ENCODE measurements around the gene RBMS3.
"Not testable (repeated sequence)": the region's sequence is repeated elsewhere in the genome, so short reads cannot be mapped to it uniquely, and the experiment has no call there.

RBMS3 gene

DNA sequence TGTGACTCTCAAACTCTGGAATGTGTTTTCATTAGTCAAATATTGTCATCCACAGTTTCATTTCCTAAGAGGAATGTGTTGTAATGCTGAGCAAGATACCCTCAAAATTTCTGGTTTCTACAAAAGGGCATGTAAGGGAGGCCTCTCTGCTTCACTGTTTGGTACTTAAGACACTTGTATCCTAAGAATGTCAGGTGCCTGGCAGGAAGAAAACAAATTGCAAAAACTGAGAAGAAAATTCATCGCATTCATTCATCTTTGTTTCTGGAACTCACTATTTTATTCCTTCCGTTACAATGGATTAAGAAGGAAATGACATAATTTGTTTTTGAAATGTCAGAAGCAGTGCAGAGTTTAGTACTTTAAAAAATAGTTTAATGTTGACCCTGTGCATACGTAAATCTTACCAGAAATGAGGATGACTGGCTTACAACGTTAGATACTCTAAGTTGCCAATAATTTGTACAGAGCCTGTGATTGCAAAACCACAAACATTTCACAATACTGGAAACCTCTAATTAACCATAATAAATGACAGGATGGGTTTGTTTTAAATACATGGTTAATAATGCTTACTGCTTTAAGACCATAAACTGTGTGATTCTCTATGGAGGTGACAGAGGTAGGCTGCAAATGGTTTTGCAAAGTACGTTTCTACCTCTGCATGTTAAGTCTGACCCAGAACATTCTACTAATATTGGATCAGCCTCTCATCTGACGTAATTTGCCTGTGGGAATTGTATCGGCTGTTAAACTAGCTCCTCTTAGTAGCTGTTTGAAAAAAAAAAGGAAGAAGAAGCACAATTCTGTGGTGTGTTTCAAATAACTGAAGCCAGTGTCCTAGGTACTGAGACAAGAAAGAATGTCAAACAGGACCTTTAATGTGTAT lies 477.8 kb downstream of the RBMS3 start:
- DNase-seq: no peak

DNA sequence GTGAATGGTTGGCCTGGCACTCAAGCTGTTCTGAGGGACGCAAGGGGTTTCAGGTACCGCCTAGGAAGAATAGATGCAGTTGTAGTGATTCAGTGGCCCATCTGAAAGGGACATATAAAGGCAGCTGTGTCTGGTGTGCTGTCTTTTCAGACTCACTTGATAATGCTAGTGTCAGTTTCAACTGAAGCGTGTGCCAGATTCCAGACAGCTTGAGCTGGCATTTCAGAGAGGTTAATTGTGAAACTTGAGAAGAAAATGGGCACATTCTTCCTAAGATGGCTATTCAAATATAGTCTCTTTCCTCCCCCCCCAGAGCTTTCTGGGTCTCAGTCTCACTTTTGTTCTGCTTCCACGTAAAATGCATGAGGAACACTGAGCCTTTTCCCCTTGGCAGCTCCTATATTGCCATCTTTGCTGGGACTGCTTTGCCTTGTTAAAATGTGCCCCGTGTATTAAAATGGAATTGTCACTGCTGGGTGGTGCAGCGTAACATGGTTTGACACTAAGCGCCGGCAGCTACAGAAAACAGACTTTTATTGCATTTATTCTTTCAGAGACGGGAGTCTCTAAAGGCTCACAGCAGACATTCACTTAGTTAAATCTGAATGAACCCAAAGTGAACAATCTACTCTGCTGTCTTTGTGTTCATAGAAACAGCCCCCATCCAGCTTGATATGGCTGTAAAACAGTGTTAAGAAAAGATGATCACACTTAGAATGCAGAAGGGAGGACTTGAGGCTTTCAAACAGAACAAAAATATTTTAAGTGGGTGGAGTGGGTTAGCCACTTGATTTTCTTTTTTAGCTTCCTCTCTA lies 478.7 kb downstream of the RBMS3 start:
- DNase-seq: no peak

DNA sequence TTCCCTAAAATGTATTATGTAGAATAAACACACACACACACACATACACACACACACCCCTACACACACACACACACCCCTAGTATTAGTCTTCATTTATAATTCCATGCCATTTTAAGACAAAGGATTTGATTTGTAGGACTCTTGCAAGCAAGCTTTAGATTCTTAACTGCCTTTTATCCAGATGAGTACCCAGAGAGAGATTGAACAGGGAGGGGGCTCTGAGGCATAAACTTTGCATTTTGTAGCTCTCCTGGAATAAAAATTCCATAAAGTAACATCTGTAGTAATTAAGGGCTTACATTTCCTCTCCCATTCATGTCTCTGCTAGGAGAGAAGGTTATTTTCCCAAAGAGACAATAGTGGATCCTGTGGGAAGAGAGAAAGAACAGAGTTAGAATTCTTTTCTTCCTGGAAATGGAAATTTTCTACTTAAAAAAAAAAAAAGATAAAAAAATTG lies 479.4 kb downstream of the RBMS3 start:
- DNase-seq: no peak

DNA sequence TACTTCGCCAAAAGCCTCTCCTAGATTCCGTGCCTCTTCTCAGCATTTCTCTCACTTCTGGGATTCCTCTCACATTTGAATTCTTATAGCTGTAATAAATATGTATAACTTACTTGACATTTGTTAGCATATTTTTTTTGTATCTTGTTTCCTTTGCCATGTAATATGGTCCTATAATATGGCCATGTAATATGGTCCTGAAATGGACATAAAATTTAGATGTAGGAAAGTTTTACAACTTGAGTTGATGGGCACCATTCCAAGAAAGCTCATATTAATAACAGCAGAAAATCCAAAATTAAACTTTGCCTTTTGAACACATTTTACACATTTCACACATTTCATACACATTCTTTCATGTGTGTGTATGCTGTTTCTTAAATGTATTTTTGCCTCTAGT lies 480.6 kb downstream of the RBMS3 start:
- DNase-seq: no peak

DNA sequence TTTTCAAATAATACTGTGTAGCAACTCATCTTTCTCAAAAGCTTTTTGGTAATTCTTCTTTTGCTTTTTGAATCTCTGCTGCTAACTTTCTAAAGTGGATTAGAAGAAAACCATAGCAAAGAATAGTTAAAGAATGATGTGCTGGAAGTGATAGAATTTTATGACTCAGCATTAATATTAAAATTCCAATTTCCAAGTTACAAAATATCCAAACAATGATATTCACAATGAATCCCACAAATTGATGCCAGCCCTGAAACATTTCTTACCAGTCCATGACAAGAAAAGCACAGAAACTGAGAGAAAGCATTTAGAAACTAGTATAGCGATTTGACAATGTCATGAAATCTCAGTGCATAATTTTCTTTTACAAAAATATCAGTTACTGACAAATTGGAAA lies 482.2 kb downstream of the RBMS3 start:
- DNase-seq: no peak

DNA sequence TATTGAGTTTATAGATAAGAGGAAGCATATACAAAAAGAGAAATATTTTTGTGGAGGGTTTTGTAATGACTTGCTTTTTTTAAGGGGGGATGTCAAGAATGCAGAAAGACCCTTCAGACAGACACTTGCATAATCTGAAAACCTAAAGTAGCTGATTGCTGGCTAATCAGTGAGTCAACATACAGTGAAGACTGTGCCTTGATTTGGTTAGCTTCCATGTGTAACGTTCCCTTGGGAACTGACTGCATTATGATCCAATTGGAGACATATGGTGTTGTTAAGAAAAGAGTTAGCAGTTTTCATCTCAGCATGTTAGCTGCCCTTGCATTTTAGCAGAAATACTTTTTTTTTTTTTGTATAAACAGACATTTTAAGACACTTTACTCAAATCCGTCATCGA lies 483.2 kb downstream of the RBMS3 start:
- no peak for DNase-seq

DNA sequence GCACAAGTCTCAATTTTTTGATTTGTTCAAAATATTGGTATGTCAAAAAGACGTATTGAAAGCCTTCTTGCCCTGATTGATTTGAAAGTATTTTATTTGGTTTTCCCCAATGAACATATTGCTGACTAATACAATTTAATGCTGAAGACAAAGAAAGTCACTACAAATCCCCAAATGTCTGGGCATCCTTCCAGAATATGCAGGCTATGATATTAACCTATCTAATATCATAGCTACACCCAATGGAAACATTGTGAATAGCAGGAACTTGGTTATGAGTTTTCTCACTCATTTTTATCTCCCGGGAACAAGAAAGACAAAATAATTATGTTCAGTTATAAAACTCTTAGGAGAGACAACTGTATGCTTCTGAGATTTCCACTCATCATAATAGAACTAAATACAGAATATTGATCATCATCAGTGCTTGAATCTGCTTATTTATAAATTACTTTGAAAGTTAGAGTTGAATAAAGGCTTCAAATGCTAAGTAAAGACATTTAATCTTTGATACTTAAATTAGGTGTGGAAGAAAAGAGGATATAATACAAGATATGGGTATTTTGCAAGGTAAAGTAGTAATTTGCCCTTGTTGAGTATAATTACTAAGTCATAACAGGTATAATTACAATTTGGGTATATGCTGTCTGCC lies 483.9 kb downstream of the RBMS3 start:
- DNase-seq: no peak

DNA sequence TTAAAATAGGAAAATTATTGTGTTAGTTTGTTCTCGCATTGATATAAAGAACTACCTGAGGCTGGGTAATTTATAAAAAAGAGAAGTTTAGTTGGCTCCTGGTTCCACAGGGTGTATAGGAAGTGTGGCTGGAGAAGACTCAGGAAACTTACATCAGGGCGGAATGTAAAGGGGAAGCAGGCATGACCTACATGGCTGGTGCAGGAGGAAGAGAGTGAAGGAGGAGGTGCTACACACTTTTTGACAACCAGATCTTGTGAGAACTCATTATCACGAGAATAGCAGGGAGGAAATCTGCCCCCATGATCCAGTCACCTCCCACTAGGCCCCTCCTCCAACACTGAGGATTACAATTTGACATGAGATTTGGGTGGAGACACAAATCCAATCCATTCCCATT lies 490.7 kb downstream of the RBMS3 start:
- DNase-seq: no peak

DNA sequence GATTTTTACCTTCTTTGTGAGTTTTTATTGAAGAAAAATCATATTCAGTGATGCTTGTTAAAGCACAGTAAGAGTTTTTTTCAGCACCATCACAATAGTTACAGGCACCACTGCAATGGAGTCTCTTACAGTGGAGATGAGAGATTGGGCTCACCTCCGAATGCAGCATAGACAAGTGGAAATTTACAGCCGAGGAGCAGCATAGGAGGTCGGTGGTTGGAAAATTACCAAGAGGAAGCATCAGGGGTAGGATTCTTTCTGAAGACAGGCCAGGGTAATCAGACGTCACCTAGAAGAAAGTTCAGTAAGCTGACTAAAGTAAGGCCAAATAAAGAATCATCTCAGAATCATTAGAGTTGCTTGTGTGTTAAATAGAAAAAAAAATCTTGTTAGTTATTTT lies 491.6 kb downstream of the RBMS3 start:
- DNase-seq: no peak

DNA sequence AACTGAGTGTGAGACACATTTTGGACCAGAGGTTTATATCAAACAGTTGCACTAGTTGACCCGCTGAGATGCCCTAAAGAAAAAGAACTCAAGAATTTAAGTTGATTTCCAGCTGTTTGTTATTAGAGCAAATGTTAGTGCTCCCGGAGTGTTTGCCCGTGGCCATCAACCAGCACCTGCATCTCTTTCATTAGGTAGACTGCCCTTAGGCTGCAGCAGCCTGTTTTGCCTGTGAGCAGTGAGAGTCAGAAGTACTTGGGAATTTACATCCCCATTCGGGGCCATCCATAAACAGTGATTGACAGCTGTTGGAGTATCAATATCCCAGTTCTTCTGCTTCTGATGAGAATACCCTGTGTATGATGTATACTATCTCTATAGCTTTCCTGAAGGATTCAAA lies 492.6 kb downstream of the RBMS3 start:
- DNase-seq: no peak

DNA sequence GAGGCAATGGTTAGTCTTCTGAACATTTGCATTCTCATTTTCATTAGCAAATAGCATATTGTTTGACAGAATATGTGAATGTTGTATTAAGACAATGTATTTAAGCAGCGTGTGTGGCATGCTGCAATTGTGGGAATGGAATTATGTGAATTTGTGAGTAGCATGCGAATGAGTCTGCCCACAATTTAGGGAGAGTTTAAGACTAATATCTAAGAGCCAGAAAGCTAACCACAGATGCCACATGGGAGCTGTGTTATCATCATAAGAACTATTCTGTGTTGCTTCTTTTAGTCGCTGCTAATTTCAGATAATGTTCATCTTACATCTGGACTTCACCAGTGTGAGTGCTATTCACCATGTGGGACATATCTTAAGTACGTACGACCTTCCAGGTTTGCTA lies 494.5 kb downstream of the RBMS3 start:
- no peak for DNase-seq

DNA sequence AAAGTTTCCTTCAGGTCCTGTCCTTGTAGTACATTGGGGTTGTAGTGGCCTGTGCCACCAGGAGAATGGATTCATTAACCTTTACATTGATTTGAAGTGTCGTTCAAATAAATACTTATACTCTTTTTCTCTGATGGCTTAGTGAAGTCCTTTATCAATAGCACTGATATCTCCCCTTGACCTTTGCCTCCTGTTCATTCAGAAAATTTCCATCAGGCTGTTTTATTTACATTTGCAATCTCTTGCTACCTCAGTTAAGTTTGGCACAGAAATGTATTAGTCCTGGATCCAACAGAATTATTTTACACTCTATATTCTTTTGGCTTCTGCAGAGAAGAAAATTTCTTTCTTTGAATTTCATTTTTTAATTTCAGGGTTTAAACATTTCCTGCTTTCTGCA lies 497.0 kb downstream of the RBMS3 start:
- no peak for DNase-seq

DNA sequence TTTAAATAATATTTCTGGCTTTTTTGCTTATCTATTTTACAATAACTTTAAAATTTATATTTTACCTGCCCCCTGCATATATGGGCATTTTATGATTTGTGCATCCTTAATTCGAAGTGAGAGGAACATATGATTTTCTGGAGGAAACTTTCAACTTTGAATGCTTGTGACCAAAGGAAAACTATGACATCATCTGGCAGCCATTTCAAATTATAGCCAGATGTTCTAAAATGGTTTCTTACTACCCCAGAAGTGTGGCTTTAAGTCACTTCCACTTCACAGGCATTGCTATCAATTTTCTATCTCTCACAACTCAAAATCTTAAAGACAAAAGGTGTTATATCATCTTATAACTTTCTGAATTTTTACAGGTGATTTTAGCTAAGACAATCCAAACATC lies 508.8 kb downstream of the RBMS3 start:
- no peak for DNase-seq

DNA sequence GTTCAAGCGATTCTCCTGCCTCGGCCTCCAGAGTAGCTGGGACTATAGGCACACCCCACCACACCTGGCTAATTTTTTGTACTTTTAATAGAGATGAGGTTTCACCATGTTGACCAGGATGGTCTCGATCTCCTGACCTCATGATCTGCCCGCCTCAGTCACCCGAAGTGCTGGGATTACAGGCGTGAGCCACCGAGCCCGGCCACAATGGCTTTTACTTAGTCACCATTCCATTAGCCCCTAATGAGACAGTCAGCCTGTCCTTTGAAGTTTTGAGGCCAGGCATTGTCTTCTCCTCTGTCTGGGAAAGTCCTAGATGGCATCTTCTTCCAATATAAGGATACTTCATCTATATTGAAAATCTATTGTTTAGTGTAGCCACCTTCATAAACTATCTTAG lies 515.9 kb downstream of the RBMS3 start:
- no peak for DNase-seq

DNA sequence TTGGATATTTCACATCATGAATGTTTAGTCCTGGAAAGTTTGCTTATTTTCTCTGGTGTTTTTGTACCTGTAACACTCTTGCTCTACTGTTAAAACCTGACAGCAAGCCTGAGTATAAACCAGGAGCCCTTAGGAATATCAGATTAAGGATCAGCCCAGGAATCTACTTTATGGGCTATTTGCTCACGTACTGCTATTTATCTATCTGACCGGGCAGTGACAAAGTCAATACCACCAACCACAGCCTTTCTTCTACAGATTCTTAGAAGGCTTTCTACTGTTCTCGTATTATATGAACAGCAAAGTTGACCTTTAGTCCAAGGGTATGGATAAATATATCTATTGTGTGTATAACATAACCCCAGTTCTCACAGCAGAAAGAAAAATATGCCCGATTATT lies 521.2 kb downstream of the RBMS3 start:
- no peak for DNase-seq

DNA sequence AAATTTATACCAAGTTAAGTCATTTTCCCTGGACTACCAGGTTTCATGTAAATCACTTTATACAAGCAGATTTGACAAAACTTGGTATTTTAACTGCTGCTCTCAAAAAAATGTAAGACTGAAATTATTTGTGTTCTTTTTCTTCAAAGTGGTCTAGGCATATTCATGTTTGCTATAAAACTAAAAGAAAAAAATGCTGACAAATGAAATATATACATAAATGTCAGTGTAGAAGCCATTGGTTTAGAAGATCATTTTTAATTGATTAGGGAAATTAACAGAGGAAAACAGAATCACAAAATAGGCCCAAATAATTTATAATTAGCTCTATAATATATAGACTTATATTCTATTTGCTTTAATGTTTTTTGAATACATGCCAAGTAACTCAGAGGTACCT lies 523.2 kb downstream of the RBMS3 start:
- DNase-seq: no peak

DNA sequence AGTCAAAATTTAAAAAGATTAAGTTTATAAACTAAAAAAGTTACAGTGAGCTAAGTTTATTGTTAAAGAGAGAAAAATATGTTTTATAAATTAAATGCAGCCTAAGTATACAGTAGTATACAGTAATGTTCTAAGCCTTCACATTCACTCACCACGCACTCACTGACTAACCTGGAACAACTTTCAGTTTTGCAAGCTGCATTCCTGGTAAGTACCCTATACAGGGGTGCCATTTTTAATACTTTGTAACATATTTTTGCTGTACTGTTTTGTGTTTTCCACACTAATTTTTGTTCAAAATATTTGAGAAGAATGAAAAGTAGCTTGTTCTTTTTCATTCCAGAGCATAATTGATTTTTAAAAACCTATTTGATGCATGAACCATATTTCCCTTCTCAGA lies 524.9 kb downstream of the RBMS3 start:
- no peak for DNase-seq

DNA sequence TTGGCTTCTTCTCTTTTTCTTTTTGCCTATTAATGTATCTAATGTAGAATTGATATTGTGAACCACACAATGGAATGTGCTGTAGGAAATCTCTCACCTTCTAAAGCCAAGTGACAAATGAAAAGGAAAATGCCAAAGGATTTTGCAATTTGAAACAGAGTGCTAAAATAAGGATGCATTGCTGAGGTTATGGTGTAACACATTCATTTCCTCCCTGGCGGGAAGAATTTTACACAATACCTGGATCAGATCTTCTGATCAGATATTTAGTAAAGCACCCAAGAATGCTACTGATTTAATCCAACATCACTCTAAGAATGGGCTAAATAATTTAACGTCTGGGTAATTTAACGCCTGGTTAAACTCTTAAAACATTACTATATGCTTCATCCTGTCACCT lies 527.5 kb downstream of the RBMS3 start:
- not testable (repeated sequence) for DNase-seq

DNA sequence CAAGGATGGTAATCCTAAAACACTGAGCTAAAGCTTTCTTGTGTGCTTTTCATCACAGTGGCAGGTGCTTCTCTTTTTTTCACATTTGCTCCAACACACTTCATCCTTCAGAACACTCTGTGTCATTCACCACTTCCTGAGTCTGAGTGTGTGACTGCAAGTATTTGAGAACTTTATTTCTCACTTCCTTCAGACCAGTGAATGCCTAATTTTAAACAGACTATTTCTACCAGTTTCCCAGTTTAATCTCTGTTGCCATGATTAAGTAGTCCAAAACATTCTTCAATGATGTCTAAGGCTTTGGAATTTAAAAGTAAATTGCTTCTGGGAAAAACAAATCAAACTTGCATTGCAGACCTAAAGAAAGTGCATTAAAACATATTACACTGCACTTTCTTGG lies 541.2 kb downstream of the RBMS3 start:
- DNase-seq: no peak

DNA sequence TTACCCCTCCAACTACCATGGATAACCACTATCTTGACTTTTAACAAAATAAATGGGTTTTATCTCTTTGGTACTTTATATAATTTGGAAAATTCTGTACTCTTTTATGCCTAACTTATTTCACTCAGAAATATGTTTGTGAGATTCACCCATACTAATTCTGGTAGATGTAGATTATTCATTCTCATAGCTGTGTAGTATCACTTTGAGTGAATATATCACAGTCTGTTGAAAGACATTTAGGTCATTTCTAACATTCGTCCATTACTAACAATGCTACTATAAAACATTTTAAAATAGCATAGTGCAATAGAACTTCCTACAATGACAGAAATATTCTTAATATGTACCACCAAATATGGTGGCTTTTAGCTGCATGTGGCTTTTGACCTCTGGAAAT lies 542.4 kb downstream of the RBMS3 start:
- DNase-seq: no peak

DNA sequence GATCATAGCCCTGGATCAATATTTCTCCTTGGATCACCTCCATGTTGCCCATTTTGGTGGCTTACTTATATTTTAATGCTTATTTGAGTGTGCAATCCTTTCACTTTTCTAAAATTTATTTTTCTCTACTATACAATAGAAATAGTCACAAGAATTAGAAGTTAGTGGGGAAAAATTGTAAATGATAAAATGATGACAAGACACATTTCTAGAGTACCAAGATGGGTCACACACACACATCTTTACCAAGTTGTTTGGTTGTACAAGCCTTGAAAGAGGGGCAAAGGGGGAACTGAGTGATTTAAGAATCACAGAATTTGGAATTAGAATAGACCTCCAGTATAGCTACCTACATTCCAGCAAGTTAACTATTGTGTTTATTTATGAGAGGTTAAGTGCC lies 545.8 kb downstream of the RBMS3 start:
- no peak for DNase-seq

DNA sequence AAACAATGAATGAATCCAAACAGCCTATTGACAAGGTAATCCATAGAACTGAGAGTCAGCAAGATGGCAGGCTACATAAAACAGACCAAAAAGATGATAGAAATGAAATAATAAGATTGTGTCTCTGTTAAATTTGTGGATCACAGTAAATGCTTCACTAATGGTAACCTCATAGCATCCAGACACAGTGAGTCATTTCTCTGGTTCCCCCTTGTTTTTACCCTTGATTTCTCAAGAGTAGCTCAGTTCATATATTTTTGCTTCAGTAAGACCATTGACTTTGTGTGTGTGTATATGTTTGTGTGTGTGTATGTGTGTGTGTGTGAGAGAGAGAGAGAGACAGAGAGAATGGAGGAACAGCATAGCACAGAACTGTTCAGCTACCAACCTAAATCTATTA lies 546.9 kb downstream of the RBMS3 start:
- DNase-seq: no peak

DNA sequence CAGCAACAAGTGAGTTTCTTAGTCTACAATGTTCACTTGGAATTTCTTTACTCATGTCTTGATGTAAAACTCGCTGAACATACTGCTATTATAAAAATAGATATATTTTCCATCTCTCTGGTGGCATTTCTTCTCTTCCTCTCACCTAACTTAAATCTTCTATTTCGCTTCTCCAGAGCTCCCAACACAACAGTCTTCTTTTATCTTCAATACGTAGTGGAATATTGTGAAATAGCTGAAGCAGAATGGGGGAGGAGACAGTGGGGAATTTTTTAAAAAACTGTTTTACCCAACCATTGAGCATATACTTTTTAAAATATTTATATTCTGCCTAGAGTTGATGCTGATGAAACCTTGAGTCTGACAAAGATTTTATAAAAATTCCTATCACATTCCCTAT lies 548.5 kb downstream of the RBMS3 start:
- DNase-seq: no peak

DNA sequence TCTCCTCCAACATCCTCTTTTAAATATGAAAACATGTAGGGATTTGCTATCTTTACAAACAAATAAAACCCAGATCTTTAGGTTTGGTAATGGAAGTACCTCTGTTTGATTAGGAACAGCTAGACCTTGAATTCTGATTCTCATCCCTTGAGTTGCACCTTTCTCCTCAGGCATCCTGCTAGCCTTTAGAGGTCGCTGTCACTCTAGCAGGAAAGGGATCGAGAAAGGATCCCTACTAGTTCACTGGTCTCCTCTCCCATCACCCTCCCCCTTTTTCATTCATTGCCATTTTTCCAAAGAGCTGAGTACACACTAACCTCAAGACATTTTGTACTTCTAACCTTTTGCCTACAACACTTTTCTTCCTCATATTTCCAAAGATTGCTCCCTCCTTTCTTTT lies 569.8 kb downstream of the RBMS3 start:
- DNase-seq: no peak

Measured in CD4-positive, alpha-beta T cell treated with Interferon gamma for 1 hour (primary cell).